H9 (cell line): Measurements from ENCODE around the gene SENP2. TPM values are rescaled to one million over a fixed set of nuclear protein-coding genes. Genes with fewer than 3 reads are reported as not detected.

Experiments used
- DNase-seq: peaks from one replicate; pipeline ENCODE4 v3.0.0-alpha.2; 2017
- H2AFZ ChIP-seq: one replicate; pipeline ENCODE4 v1.6.1; 2013; ENCODE audit warnings: mild to moderate bottlenecking, low read length, control low read depth, moderate library complexity
- H2AK5ac ChIP-seq: 2 replicates; pipeline ENCODE4 v1.6.1; 2013; ENCODE audit warnings: low read length, control low read depth, mixed read lengths; ENCODE audit not compliant: insufficient read length
- H2BK120ac ChIP-seq: one replicate; pipeline ENCODE4 v1.6.1; 2013; ENCODE audit warnings: low read depth, mild to moderate bottlenecking, low read length, control low read depth, inconsistent platforms; ENCODE audit not compliant: poor library complexity, severe bottlenecking
- H2BK12ac ChIP-seq: 2 replicates; pipeline ENCODE4 v1.6.1; 2013; ENCODE audit warnings: low read length, control low read depth, mixed read lengths, low read depth; ENCODE audit not compliant: insufficient read length
- H2BK15ac ChIP-seq: 2 replicates; pipeline ENCODE4 v1.6.1; 2013; ENCODE audit warnings: low read depth, low read length, control low read depth
- H2BK20ac ChIP-seq: one replicate; pipeline ENCODE4 v1.6.1; 2013; ENCODE audit warnings: low read depth, mild to moderate bottlenecking, low read length, control low read depth, inconsistent platforms; ENCODE audit not compliant: poor library complexity, severe bottlenecking
- H2BK5ac ChIP-seq: 2 replicates; pipeline ENCODE4 v1.6.1; 2013; ENCODE audit warnings: low read length, control low read depth, mixed read lengths; ENCODE audit not compliant: insufficient read length
- H3K14ac ChIP-seq: 2 replicates; pipeline ENCODE4 v1.6.1; 2013; ENCODE audit warnings: low read length, control low read depth; ENCODE audit not compliant: insufficient read depth
- H3K18ac ChIP-seq: 2 replicates; pipeline ENCODE4 v1.6.1; 2013; ENCODE audit warnings: low read depth, mild to moderate bottlenecking, mixed read lengths, low read length, control low read depth; ENCODE audit not compliant: insufficient read length
- H3K23ac ChIP-seq: 2 replicates; pipeline ENCODE4 v1.6.1; 2013; ENCODE audit warnings: low read length, control low read depth, mixed read lengths, low read depth; ENCODE audit not compliant: insufficient read length
- H3K23me2 ChIP-seq: 2 replicates; pipeline ENCODE4 v1.6.1; 2013; ENCODE audit warnings: low read depth, mild to moderate bottlenecking, mixed read lengths, low read length, control low read depth; ENCODE audit not compliant: insufficient read length, poor library complexity, severe bottlenecking
- H3K27ac ChIP-seq: 2 replicates; pipeline ENCODE4 v1.5.1; 2013; ENCODE audit warnings: low read length, control low read depth, mixed read lengths, low read depth; ENCODE audit not compliant: insufficient read length
- H3K27me3 ChIP-seq: 2 replicates; pipeline ENCODE4 v1.6.1; 2013; ENCODE audit warnings: low read length, control low read depth, inconsistent platforms; ENCODE audit not compliant: insufficient read depth
- H3K4ac ChIP-seq: 2 replicates; pipeline ENCODE4 v1.6.1; 2013; ENCODE audit warnings: low read depth, mild to moderate bottlenecking, control low read depth, inconsistent platforms, low read length, moderate library complexity
- H3K4me1 ChIP-seq: 2 replicates; pipeline ENCODE4 v1.6.1; 2013; ENCODE audit warnings: low read length, control low read depth, inconsistent platforms; ENCODE audit not compliant: insufficient read depth
- H3K4me2 ChIP-seq: 2 replicates; pipeline ENCODE4 v1.6.1; 2013; ENCODE audit warnings: low read length, control low read depth, mixed read lengths; ENCODE audit not compliant: insufficient read length, insufficient read depth
- H3K56ac ChIP-seq: 2 replicates; pipeline ENCODE4 v1.6.1; 2013; ENCODE audit warnings: low read depth, mild to moderate bottlenecking, mixed read lengths, low read length, control low read depth; ENCODE audit not compliant: insufficient read length
- H3K79me1 ChIP-seq: 2 replicates; pipeline ENCODE4 v1.6.1; 2013; ENCODE audit warnings: low read depth, mild to moderate bottlenecking, moderate library complexity, low read length, control low read depth, inconsistent platforms; ENCODE audit not compliant: insufficient read depth, poor library complexity, severe bottlenecking
- H3K79me2 ChIP-seq: 2 replicates; pipeline ENCODE4 v1.6.1; 2013; ENCODE audit warnings: low read length, control low read depth, inconsistent platforms; ENCODE audit not compliant: insufficient read depth
- H3K9ac ChIP-seq: 2 replicates; pipeline ENCODE4 v1.6.1; 2013; ENCODE audit warnings: low read length, control low read depth, mixed read lengths; ENCODE audit not compliant: insufficient read length; ENCODE audit errors: extremely low read depth
- H3K9me3 ChIP-seq: one replicate; pipeline ENCODE4 v1.6.1; 2013; ENCODE audit warnings: low read depth, low read length, inconsistent platforms; ENCODE audit not compliant: control insufficient read depth
- H3T11ph ChIP-seq: one replicate; pipeline ENCODE4 v1.6.1; 2013; ENCODE audit warnings: mild to moderate bottlenecking, low read length, control low read depth, inconsistent platforms
- H4K20me1 ChIP-seq: one replicate; pipeline ENCODE4 v1.6.1; 2013; ENCODE audit not compliant: control insufficient read depth, insufficient read length, insufficient read depth
- H4K5ac ChIP-seq: 2 replicates; pipeline ENCODE4 v1.6.1; 2013; ENCODE audit warnings: low read depth, mild to moderate bottlenecking, mixed read lengths, low read length, control low read depth; ENCODE audit not compliant: insufficient read length
- H4K8ac ChIP-seq: replicated peaks from 2 replicates; pipeline ENCODE4 v1.6.1; 2013; ENCODE audit warnings: low read length, control low read depth, mixed read lengths, low read depth; ENCODE audit not compliant: insufficient read length
- H4K91ac ChIP-seq: 2 replicates; pipeline ENCODE4 v1.6.1; 2013; ENCODE audit warnings: low read depth, mild to moderate bottlenecking, moderate library complexity, mixed read lengths, low read length, control low read depth; ENCODE audit not compliant: insufficient read length
- H3K27ac Mint-ChIP-seq, 3 experiments: 2 replicates in 2 of 3; 3 replicates in 1 of 3; pipeline ENCODE4 v1.8.0; 2020 to 2021; ENCODE audit warnings: mixed read lengths in 3 of 3, mild to moderate bottlenecking in 1 of 3, moderate library complexity in 1 of 3
- H3K27me3 Mint-ChIP-seq: 2 replicates; pipeline ENCODE4 v1.8.0; 2021; ENCODE audit warnings: low read depth, mild to moderate bottlenecking, moderate library complexity, mixed read lengths
- H3K36me3 Mint-ChIP-seq, 3 experiments: 2 replicates in 2 of 3; 3 replicates in 1 of 3; pipeline ENCODE4 v1.8.0; 2020 to 2021; ENCODE audit warnings: low read depth in 3 of 3, mixed read lengths in 3 of 3; ENCODE audit not compliant: insufficient read depth in 1 of 3
- H3K4me1 Mint-ChIP-seq, 2 experiments: 2 replicates each; pipeline ENCODE4 v1.8.0; 2020; ENCODE audit warnings: mixed read lengths in 2 of 2
- H3K4me3 Mint-ChIP-seq, 2 experiments: 2 replicates in 1 of 2; 3 replicates in 1 of 2; pipeline ENCODE4 v1.8.0; 2020 to 2021; ENCODE audit warnings: mild to moderate bottlenecking in 2 of 2, mixed read lengths in 2 of 2, moderate library complexity in 1 of 2
- H3K9me3 Mint-ChIP-seq, 2 experiments: 2 replicates in 1 of 2; 3 replicates in 1 of 2; pipeline ENCODE4 v1.8.0; 2020; ENCODE audit warnings: mild to moderate bottlenecking in 2 of 2, mixed read lengths in 2 of 2, moderate library complexity in 1 of 2
- CTCF ChIP-seq: fragments of 200-600 bp; sonication (generic); conservative IDR thresholded peaks from 3 replicates; pipeline ENCODE4 v1.8.0; 2021; ENCODE audit warnings: antibody characterized with exemption, mild to moderate bottlenecking
- WGBS: extraction: QIAGEN DNeasy Blood & Tissue Kit; methylation state at CpG from one replicate; pipeline ENCODE4 v1.1.7; 2013; ENCODE audit warnings: missing lambda C conversion rate, low lambda C conversion rate, mixed read lengths; ENCODE audit not compliant: insufficient read length; ENCODE audit errors: extremely low coverage; 5-methylcytosine and 5-hydroxymethylcytosine counted together
- total RNA-seq: library from RNA; stranded (reverse); gene quantifications from 2 replicates; pipeline ENCODE4 v1.2.1, GENCODE V29; 2021

The SENP2 gene
- total RNA-seq, 1 experiment from 2014 or later = 90.1 TPM

DNA sequence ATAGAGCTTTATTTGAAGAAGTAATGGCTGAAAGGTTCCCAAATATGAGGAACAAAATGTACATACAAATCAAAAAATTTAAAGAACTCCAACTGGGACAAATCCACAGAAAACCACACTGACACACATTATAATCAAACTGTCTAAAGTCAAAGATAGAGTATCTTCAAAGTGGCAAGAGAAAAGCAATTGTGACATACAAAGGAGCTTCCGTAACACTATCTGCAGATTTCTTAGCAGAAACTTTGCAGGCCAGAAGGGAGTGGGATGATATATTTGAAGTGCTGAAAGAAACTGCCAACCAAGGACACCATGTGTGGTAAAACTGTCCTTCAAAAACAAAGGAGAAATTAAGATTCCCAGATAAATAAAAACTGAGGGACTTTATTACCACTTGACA, 91.9 kb downstream of the SENP2 start:
- Histone ChIP-seq H4K8ac (no peak overlapping the region), H2BK120ac (no peak overlapping the region), H2BK15ac (no peak overlapping the region), H2AK5ac (no peak overlapping the region), H3K23me2 (no peaks in the 10 kb centered on the region), H4K20me1 (no peaks in the 10 kb centered on the region), H3K9ac (no peak overlapping the region), H3K14ac (no peak overlapping the region), H4K91ac (no peak overlapping the region), H3K4me1 (no peaks in the 10 kb centered on the region), H3K27ac (no peak overlapping the region), H2BK20ac (no peak overlapping the region), H3T11ph (no peak overlapping the region), H2AFZ (no peak overlapping the region), H4K5ac (no peak overlapping the region), H3K79me2 (no peaks in the 10 kb centered on the region), H3K27me3 (no peaks in the 10 kb centered on the region), H2BK5ac (no peak overlapping the region), H3K4ac (no peak overlapping the region), H3K79me1 (peaks cover 3% of the 10 kb centered on the region), H3K56ac (no peak overlapping the region), H3K18ac (no peak overlapping the region), H3K9me3 (no peaks in the 10 kb centered on the region), H3K4me2 (no peak overlapping the region), H3K23ac (no peak overlapping the region), H2BK12ac (no peak overlapping the region)
- Mint-ChIP-seq H3K4me1 (peaks cover 0 to 7% of the 10 kb centered on the region in 2 experiments; a peak in 3 of 4 replicates), H3K36me3 (peaks cover 38 to 58% (median 56%) of the 10 kb centered on the region in 3 experiments; a peak in 6 of 7 replicates), H3K27me3 (no peaks in the 10 kb centered on the region), H3K27ac (peak overlapping the region in 1 of 3 experiments; percentile 45; a peak in 1 of 7 replicates), H3K4me3 (no peak overlapping the region), H3K9me3 (no peaks in the 10 kb centered on the region)
- DNase-seq = no peak
- no peak for TF ChIP-seq CTCF
- WGBS = no CpG with 5 or more reads among the region's 1 CpG
